ENCODE data around the gene CBX8.

DNA sequence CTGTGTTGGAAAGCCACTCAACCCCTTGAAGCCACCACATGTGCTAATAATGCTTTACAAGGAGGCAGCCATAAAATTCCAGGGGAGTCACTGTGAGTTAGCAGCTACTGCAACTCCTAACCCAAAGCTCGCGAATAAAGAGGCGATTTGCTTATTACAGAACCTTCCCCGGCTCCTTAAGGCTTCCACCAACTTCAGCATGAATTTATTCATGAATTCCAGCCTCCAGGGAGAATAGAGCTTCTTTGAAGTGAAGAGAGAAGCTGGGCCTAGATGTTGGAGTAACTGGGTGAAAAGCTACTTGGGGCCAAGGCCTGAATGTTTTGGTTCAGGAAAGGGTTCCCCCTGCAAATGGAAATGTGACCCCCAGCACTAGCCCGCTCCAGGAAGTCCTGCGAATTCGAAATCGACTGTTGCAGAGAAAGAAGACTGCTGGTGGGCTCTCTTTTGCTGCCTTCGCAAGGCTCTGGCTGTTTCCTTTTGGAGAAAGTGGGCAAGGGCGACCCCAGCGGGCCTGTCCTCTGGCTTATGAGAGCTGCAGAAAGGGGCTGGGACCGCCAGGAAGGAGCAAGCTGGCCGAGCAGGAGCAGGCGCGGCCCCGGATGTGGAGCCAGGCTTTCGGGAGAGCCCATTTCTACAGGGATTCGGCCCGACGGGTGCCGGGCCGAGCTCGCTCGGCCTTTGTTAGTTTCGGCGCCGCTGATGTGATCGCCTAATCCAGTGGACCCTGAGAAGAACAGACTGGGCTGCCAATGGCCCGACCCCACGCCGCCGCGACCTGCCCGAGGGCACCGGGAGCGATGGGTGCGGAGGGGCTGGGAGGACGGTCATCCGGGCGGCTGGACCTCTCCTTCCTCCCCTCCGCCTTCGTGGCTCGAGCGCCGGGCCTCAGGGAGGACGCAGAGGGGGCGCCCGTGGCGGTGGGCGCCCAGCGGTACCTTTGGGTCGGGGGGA is 7.6 kb downstream of the CBX8 start:
- TF ChIP-seq, protein P1, sequence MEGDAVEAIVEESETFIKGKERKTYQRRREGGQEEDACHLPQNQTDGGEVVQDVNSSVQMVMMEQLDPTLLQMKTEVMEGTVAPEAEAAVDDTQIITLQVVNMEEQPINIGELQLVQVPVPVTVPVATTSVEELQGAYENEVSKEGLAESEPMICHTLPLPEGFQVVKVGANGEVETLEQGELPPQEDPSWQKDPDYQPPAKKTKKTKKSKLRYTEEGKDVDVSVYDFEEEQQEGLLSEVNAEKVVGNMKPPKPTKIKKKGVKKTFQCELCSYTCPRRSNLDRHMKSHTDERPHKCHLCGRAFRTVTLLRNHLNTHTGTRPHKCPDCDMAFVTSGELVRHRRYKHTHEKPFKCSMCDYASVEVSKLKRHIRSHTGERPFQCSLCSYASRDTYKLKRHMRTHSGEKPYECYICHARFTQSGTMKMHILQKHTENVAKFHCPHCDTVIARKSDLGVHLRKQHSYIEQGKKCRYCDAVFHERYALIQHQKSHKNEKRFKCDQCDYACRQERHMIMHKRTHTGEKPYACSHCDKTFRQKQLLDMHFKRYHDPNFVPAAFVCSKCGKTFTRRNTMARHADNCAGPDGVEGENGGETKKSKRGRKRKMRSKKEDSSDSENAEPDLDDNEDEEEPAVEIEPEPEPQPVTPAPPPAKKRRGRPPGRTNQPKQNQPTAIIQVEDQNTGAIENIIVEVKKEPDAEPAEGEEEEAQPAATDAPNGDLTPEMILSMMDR (IDR thresholded peaks at IDR 0.05; ENCODE audit: low read depth, low read length): no peak
- TF ChIP-seq MYC (IDR thresholded peaks at IDR 0.05; ENCODE audit: low read depth, low read length) (no peak), POLR2A (IDR thresholded peaks at IDR 0.05; ENCODE audit: extremely low read depth, insufficient read length) (no peak)
